Prostate gland (tissue), 2 donors: ENCODE measurements around the gene AGFG1.

ENCODE experiments used
- CTCF ChIP-seq, 4 experiments: fragments of 200-600 bp in 2 of 4; fragments of 450-650 bp in 2 of 4; sonication (generic) in 2 of 4; IDR thresholded peaks; 1 replicate in 3 of 4; 2 replicates in 1 of 4; pipeline ENCODE4 v1.5.1; 2016 to 2019; ENCODE audit warnings: antibody characterized with exemption in 4 of 4, mild to moderate bottlenecking in 2 of 4, moderate library complexity in 2 of 4
- POLR2A ChIP-seq: fragments of 450-650 bp; IDR thresholded peaks from one replicate; pipeline ENCODE4 v1.6.1; 2016; ENCODE audit warnings: antibody characterized with exemption, mild to moderate bottlenecking

- TF ChIP-seq CTCF (IDR thresholded peaks at IDR 0.05) (no peak), POLR2A (no peak)
Measured at GRCh38 chr2:227433171-227433570, 38.8 kb upstream of the AGFG1 start.
